HG03025 (cell line): ENCODE measurements around the gene TMEM247.

Experiments used
- ATAC-seq: cut with Tn5 transposase; IDR thresholded peaks from one replicate; pipeline ENCODE4 v1.9.1; 2021; ENCODE audit warnings: mild to moderate bottlenecking, moderate library complexity; ENCODE audit not compliant: unreplicated experiment, low FRiP score

Gene TMEM247

DNA sequence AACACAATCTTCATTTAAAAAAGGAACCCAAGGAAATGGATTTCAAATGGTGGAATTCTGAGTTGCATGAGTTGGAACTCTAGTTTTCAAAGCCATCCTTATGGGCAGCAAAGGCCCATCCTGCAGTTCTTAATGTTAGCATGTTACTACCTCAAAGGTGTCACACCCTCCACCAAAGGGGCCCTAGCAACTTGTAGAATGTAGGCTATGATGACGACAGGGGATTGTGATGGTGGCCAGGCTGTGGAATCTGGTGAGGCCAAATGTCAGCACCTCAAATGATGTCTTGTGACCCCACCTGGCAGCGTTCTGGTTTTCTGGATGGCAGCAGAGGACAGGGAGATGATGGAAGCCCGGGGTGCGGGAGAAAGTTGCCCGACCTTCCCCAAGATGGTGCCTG, at the start of gene TMEM247:
Gene TMEM247, plus strand, starts transcription at position 301 of the 400 bp plus-strand sequence.
- no peak for ATAC-seq

DNA sequence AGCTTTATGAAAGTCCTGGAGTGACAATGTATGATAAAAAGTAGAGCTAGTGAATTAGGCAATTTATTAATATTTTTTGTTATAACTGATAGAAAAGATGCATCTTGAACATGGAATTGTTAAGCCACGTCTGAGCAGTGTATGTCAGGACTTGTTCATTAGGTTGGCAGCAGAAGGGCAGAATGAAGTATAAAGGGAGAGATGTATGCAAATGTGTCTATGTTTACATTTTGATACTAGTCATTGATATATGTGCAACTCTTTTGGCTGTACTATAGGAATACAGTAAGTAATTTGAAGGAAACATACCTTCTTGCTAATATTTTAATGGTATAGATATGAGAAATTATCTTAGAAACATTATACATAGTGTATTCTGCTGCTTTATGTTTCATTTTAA, 49.0 kb upstream of the TMEM247 start:
- no peak for ATAC-seq

DNA sequence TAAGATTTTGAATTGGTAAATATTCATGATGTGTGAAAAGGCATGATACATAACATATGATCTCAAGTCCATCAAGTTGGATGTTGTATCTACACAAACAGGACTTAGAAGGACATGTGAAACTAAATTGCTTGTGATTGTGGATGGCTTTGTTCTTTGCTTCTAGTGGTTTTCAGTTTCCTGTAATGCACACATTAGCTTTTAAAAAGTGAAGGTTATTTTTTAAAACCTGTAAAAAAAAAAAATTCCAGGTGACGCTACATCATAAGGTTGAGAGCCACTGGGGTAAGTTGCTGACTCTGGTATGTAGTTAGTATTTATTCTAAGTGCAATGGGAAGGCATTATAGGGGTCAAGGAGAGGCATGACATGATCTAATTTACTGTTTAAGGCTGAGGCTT, 48.4 kb upstream of the TMEM247 start:
- no peak for ATAC-seq

DNA sequence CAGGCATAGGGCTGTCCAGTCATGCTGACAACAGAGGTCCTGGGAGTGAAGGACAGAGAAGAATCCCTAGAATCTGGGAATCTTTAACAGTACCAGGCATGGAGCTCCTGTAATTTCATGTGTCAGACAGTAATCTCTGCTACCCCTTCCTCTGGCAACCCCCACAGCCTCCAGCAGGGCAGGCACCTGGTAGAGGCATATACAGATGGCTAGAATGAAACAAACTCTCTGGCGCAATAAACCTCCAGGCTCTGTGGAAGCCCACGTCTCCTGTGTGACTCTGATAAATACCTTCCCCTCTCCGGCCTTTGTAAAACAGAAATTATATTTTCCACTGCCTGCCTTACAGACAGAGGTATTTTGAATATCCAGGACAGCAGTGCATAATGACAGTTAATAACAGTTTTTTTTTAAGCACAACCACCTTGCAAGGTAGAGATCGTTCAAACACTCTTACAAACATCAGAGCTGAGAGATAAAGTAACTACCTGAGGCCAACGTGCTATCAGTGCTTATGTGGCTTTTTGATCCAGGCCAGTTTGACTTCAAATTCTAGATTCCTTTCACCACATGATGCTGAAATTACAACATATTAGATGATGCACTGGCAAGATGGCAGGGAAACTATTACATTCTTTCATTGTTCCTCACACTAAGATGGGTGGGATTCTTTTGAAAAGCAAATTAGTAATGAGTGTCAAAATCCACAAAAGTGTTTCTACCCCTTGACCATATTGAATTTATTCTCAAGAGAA, 47.7 kb upstream of the TMEM247 start:
- no peak for ATAC-seq

DNA sequence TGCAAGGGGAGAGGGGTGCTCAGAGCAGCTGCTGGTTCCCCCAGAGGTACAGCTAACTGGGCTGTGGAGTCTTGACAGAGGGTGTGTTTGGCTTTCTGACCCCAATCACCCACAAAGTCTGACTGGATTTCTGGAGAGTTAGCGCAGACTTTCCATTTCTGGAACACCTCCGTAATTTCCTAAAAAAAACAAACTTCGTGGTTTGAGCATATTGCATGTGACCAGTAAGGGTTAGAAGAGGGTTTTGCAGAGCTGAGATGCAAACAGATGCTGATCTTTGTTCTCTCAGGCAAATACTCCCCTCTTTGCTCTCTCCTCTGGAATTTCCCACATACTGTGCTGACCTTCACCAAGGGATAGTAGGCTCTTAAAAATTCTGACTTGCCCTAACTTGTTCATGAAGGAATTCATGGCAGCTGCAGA, 44.5 kb upstream of the TMEM247 start:
- ATAC-seq = no peak

DNA sequence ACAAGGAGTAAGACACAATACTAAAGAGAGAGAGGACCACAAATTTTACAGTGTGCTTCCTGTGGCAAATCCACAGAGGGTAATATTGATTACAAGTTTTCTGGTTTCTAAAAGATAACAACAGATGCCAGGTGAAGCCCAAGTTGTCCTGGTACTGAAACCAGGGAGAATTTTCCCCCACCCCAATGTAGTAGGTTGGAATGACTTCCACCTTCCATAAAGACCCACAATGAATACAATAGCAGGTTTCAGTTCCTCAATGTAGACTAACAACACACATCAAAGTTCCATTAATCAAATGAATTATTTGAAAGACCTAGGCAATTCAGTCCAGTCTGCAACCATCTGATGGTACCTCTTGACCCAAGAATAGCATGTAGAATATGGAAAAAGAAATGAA, 44.0 kb upstream of the TMEM247 start:
- no peak for ATAC-seq

DNA sequence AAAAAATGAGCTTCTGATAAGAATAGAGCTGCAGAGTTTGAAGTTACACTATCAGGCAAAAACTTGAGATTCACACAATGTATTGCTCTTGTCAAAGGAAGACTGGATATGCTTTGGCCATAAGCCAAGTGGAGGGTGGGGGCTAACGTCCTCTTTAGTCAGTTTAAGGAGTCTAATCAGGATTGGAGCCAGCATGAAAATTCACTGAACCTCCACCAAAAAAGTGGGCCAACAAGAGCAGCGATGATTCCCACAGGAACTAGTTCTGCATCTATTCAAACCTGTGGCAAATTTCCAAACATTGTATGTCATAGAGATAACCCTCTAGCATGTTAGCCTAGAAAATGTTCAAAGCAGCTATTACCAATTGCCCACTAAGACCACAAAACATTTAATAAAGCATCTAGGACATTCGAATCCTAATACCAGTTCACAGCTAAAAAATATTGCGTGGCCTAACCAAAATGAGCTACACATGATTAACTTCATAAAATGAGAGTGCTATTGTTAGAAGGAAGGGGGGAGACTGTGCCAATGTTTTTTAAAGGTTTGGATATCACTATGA, 43.5 kb upstream of the TMEM247 start:
- no peak for ATAC-seq

DNA sequence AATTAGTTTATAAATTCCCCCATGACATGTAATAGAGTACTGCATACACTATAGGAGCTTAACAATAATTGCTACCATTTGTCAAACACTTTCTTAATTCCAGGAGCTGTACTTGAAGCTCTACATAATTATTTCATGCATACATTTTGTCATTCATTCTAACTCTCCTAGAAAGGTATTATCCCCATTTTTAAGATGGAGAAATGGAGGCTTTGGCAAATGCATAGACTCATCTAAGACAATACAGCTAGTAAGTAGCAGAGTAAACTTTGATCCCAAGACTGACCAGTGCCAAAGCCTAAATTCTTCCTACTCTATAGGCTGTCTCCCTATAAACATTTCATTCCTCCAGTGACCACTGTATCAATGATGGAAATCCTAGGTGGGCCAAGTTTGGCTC, 42.6 kb upstream of the TMEM247 start:
- ATAC-seq = no peak

DNA sequence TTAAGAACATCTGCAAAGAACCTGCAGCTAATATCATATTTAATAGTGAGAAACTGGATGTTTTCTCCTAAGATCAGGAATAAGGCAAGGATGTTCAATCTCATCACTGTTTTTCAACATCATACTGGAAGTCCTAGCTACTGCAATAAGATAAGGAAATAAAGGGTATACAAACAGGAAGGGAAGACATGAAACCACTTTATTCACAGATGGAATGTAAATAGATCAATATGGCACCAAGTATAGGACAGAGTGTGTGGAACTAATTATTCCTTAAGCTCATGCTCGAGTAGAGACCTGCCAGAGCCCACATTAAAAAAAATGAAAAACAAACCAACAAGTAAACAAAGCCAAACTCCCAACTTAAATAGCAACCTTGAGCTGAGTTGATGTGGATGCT, 41.3 kb upstream of the TMEM247 start:
- ATAC-seq = no peak

DNA sequence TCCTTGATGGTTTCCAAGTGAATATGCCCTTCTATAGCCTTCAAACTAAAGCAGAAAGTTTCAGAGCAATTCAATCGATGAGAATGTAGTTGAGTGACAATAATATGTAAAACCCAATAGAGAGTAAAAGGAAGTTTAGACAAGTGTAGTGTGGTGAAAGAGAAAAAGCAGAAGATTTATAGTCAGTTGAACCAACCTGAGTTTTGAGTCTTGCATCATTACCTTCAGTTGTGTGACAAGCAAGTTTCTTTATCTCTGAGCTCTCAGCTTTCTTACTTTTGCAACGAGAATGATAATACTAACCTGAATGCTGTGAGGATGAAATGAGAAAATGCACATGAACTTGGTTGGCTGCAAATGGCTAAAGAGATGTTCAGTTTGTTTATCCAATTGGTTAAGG, 40.6 kb upstream of the TMEM247 start:
- no peak for ATAC-seq

DNA sequence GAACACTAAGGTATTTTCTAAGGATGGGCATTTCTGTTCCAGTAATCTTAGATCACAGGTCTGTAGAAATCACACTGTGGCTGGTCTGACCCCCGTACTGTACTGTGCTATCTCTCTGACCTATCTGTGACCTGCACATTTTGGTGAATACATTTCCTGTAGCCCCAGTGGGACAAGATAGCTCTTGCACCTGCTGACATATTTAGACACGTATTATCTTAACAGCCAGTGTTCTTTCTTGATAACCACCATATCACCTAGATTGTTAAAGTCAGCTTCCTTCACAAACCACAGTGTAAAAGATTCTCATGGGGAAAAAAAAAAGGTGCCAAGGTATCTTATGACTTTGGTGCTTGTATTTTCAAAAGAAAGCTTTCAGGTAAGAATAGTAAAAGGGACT, 39.8 kb upstream of the TMEM247 start:
- ATAC-seq = no peak

DNA sequence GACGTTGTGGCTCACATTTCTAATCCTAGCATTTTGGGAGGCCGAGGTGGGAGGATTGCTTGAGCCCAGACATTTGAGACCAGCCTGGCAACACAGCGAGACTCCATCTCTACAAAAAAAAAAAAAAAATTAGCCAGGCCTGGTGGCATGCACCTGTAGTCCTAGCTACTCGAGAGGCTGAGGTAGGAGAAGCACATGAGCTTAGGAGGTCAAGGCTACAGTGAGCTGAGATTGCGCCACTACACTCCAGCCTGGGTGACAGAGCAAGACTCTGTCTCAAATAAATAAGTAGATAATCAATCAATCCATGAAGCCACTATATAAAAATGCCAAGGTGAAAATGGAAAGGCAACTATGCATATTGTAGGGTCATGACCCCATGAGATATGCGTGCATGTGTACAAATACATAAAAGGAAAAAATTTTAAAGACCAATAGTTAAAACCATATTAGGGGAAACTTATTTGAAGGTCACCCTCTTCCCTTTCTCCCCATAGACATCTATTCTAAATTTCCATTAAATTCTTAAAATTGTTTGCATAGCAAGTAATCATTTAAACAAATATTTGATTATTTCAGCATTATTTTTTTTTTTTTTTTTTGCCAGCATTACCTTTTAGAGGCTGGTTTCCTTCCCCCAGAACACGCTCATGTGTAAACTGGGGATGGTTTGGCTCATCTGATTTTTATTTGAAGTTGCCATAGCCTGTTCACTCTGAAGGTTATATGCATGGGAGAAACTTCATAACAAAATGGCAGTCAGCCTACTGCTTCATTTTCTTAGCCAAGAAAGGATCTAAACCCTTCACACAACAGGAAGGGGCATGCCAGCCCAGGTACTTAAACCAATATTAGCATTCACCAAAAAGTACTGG, 37.3 kb upstream of the TMEM247 start:
- ATAC-seq = no peak

DNA sequence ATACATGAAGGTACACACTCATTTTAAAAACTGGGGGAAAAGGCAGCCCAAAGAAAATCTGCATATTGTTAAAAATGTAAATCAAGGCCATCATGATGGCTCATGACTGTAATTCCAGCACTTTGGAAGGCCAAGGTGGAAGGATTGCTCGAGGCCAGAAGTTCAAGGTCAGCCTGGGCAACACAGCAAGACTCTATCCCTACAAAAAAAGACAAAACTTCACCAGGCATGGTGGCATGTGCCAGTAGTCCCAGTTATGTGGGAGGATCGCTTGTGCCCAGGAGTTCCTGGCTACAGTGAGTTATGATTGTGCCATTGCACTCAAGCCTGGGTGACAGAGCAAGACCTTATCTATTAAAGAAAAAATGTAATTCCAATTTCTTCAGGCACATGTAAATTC, 34.6 kb upstream of the TMEM247 start:
- ATAC-seq = no peak

DNA sequence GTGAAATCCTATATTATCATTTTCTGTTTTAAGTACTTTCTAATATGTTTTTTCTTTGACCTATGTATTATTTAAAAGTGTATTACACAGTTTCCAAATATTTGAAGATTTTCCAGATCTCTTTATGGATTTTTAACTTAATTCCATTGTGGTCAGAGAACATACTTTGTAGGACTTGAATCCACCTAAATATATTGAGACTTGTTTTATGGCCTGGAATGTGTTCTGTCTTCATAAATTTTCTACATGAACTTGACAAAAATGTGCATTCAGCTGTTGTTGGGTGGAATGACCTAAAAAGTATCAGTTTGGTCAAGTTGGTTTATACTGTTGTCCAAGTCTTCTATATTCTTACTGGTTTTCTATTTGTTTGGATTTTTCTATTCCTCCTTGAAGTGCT, 33.8 kb upstream of the TMEM247 start:
- no peak for ATAC-seq

DNA sequence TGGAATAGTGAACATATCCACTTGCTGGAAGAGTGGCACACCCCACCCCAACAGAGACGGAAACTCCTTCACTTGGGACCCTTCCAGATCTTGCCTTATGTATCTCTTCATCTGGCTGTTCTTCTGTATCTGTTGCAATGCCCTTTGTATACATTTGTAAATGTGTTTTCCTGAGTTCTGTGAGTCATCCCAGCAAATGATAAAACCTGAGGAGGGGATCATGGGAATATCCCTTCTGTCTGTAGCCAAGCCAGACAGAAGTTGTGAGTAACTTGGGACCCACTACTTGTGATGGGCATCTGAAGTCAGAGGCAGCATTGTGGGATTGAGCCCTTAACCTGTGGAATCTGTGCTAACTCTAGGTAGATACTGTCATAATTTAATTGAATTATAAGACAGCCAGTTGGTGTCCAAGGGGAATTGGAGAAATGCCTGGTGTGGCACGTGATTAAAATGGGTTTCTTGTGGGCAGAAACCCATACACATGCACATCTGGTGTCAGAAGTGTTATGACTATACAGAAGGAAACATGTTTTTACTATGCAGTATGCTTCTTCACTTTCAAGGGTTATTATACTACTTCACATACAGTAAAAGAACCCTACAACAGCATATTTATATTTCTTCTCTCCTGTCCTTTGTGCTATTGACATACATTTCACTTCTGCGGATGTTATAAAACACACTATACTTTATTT, 32.3 kb upstream of the TMEM247 start:
- no peak for ATAC-seq

DNA sequence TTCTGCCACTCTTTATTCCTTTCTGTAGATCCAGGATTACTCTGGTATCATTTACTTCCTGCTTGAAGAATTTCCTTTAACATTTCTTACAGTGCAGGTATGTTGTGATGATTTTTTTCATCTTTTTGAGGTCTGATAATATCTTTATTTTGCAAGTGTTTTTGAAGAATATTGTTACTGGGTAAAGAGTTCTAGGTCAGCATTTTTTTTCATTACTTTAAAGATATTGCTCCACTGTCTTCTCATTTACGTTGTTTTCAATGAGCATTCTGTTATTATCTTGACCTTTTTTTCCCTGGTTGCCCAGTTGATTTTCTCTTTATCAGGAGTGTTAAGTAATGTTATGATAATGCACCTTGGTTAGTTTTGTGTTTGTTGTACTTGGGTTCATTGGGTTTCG, 31.7 kb upstream of the TMEM247 start:
- ATAC-seq = no peak

DNA sequence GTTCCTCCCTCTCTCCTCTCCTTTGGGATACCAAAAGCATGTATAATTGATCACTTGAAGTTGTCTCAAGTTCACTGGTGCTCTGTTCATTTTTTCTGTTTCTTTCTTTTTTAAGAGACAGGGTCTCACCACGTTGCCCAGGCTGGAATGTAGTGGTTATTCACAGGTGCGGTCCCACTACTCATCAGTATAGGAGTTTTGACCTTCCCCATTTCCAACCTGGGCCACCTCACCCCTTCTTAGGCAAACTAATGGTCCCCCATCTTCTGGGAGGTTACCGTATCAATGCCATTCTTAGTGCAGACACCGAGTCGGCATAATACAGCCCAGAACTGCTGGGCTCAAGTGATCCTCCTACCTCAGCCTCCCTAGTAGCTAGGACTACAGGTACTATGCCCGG, 31.3 kb upstream of the TMEM247 start:
- no peak for ATAC-seq

DNA sequence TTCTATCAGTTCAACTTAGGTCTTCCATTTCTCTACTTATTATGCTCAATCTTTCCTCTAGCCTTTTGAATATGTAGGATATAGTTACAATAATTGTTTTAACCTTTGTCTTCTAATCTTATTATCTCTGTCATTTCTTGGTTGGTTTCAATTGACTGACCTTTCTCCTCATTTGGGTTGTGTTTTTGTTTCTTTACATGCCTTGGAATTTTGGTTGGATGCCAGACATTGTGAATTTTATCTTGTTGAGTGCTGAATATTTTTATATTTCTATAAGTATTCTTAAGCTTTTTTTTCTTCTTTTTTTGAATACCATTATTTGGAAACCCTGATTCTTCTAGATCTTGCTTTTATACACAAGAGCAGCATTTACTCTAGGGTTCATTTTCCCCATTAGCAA, 30.7 kb upstream of the TMEM247 start:
- no peak for ATAC-seq

DNA sequence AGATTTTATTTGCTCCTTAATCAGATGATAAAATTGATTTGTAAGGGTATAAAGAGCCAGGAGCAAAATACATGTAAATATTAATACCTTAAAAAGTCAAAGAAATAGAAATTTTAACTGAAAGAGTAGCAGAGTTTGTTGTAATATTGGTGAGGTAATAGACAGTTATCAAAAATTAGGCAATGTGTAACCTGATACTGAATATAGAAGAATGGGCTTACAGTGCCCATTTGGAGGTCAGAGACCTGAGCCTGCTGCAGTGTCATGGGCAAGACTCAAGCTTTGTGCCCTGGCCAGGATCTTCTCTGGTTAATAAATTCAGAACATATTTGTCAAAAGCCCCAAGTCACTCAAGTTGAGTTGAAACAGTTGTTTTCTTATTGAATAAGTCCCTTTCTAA, 29.7 kb upstream of the TMEM247 start:
- ATAC-seq = no peak

DNA sequence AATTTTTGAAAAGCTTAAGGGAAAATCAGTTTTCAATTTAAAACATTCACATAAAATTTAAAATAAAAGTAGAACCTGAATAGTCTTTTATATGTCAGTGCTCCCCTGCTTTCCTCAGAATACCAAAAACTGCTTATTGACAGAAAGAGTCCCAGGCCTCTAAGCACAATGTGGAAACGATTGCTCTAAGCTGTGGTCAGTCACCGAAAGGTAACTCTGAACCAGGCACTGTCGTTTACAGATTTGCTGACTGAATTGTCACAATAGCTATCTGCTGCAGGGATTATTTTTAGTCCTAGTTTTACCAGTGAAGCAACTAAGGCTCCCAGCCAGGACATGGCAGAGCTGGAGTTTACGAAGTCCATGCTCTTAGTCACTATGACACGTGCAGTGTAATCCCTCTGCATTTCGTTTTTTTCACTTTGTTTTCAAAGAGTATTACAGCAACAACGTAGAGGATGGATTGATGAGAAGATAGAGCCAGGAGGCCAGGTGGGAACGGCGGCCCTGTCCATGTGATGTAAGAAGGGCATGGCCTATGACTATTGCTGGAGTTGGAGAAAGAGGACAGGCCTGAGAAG, 28.1 kb upstream of the TMEM247 start:
- no peak for ATAC-seq

DNA sequence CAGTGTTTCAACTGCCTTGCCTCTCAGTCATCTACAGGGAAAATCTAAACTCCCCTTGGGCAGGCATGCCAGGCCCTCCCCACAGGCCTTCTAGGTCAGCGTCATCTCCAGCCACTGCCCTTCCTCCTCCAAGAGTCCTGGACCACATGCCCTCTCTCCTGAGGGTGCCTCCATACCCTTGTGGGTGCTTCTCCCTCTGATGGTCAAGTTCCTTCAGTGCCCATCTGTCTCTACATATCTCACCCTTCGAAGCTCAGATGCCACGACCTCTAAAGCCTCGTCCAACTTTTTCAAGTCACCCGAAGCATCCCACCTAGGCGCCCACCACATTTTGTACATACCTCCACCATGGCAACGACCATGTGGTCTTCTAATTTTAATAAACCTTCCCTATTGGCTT, 22.6 kb upstream of the TMEM247 start:
- ATAC-seq = no peak
